Heart left ventricle (tissue), 13 donors: ENCODE data around the gene PSMC5.

ENCODE experiments used
- POLR2A ChIP-seq, 2 donors: fragments of 450-650 bp; IDR thresholded peaks; one replicate each; pipeline ENCODE4 v1.6.1; 2017; ENCODE audit warnings: antibody characterized with exemption in 2 of 2, mild to moderate bottlenecking in 2 of 2, moderate library complexity in 2 of 2
- TF ChIP-seq, protein P1 (sequence below), 12 donors: fragments of 200-600 bp; sonication (generic) in 4 of 12; IDR thresholded peaks; one replicate each; pipeline versions ENCODE4 v1.5.0 to v1.8.0; 2018 to 2022; ENCODE audit warnings: antibody characterized with exemption in 12 of 12, mild to moderate bottlenecking in 5 of 12
- donor health status: ischemic (EF 13 %, LVEDD 7.1; RV severe dilation, severe dysfunction).
- donor health status: DM: no; HTN: yes; CAD: no.
- donor health status: DM: no; HTN: no; CAD: no.
- donor health status: ischemic (EF 25% LVEDD 6.9; RV normal size, moderate dysfunction).
- donor health status: ischemic (EF 25% LVEDD 5.7; RV mildly dilated, moderate dysfunction).
- donor health status: ischemic (EF 35%, LVEDD 5.7; RV mildly dilated, moderate dysfunction).
- donor health status: nonischemic (EF 11% LVEDD 7.7; RV severe dilation, severe dysfunction).
- donor health status: DM: yes; HTN: yes; CAD: no.
- donor health status: PGD.
- donor health status: ischemic (EF 29% LVEDD 5.4; RV normal size, mild dysfunction).
- donor health status: nonischemic (EF 23%, LVEDD 6.1; RV moderate dilation, normal function).

DNA sequence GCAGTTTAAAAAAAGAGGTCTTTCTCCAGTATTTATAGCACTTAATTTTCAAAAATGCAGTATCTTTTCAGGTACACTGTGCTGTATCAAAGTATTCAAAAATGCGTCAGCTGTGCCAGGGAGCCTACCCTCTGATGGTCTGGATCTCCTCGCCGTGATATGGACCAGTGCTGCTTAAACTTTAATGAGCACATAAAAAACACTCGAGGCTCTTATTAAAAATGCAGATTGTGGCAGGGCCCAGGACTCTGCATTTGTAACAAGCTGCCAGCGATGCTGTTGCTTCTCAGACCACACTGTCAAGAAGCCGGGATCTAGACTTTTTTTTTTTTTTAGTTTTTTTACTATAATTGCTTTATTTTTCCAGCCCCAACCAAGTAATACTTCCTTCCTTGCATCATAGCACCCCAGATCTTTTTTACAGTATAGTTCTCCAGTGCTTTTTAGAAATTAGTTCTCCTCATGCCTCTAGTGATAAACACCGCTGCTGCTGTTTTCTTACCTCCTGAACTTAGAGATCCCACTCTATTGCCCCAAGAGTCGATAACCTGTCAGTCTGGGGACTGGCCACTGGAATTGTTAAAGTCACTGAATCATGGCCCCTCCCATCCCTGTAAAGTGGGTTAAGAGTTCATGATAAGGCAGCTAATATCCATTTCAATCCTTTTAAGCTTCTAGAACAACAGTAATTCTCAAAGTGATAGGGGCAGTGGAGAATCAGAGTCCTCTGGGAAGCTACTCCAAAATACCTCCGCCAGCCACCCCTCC lies 16.9 kb downstream of the PSMC5 start:
- TF ChIP-seq, protein P1, sequence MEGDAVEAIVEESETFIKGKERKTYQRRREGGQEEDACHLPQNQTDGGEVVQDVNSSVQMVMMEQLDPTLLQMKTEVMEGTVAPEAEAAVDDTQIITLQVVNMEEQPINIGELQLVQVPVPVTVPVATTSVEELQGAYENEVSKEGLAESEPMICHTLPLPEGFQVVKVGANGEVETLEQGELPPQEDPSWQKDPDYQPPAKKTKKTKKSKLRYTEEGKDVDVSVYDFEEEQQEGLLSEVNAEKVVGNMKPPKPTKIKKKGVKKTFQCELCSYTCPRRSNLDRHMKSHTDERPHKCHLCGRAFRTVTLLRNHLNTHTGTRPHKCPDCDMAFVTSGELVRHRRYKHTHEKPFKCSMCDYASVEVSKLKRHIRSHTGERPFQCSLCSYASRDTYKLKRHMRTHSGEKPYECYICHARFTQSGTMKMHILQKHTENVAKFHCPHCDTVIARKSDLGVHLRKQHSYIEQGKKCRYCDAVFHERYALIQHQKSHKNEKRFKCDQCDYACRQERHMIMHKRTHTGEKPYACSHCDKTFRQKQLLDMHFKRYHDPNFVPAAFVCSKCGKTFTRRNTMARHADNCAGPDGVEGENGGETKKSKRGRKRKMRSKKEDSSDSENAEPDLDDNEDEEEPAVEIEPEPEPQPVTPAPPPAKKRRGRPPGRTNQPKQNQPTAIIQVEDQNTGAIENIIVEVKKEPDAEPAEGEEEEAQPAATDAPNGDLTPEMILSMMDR (IDR thresholded peaks at IDR 0.05), result no peak
- TF ChIP-seq POLR2A (IDR thresholded peaks at IDR 0.05), result no peak
